Natural killer cell (primary cell): ENCODE measurements around the gene DUSP22. TPM values are rescaled to one million over a fixed set of nuclear protein-coding genes. Genes with fewer than 3 reads are reported as not detected.

Experiments used
- ATAC-seq, 3 donors: fragments of 150-1000 bp in 2 of 3; fragments of 200-7000 bp in 1 of 3; cut with Tn5 transposase; 1 replicate in 1 of 3; 2 replicates in 2 of 3; pipeline ENCODE4 v1.10.0; 2021; ENCODE audit warnings: mild to moderate bottlenecking in 2 of 3, moderate library complexity in 2 of 3
- DNase-seq, 2 donors: peaks; one replicate each; pipeline versions ENCODE4 v3.0.0 to v3.0.0-alpha.2; 2013 to 2021; ENCODE audit warnings: mixed read lengths in 1 of 2
- H3K27ac ChIP-seq: one replicate; pipeline ENCODE4 v1.5.1; 2013; ENCODE audit warnings: mild to moderate bottlenecking, low read length
- H3K27me3 ChIP-seq: one replicate; pipeline ENCODE4 v1.6.1; 2013; ENCODE audit warnings: low read length; ENCODE audit not compliant: control insufficient read depth, insufficient read depth
- H3K36me3 ChIP-seq: one replicate; pipeline ENCODE4 v1.6.1; 2013; ENCODE audit warnings: low read length; ENCODE audit not compliant: control insufficient read depth, insufficient read depth
- H3K4me1 ChIP-seq: one replicate; pipeline ENCODE4 v1.6.1; 2013; ENCODE audit warnings: low read length; ENCODE audit not compliant: control insufficient read depth, insufficient read depth
- H3K4me3 ChIP-seq: one replicate; pipeline ENCODE4 v1.5.1; 2013; ENCODE audit warnings: low read length
- H3K9me3 ChIP-seq: one replicate; pipeline ENCODE4 v1.6.1; 2013; ENCODE audit warnings: low read length; ENCODE audit not compliant: control insufficient read depth, insufficient read depth
- H3K27ac Mint-ChIP-seq, 2 donors: one replicate each; pipeline ENCODE4 v1.8.0; 2022; ENCODE audit warnings: mild to moderate bottlenecking in 2 of 2, mixed read lengths in 2 of 2, moderate library complexity in 1 of 2
- H3K27me3 Mint-ChIP-seq, 2 donors: one replicate each; pipeline ENCODE4 v1.8.0; 2022; ENCODE audit warnings: low read depth in 2 of 2, mixed read lengths in 2 of 2
- H3K36me3 Mint-ChIP-seq: one replicate; pipeline ENCODE4 v1.8.0; 2022; ENCODE audit warnings: mixed read lengths
- H3K4me1 Mint-ChIP-seq, 2 donors: one replicate each; pipeline ENCODE4 v1.8.0; 2022; ENCODE audit warnings: mixed read lengths in 2 of 2
- H3K4me3 Mint-ChIP-seq: one replicate; pipeline ENCODE4 v1.8.0; 2022; ENCODE audit warnings: mild to moderate bottlenecking, moderate library complexity, mixed read lengths
- H3K9me3 Mint-ChIP-seq, 2 donors: one replicate each; pipeline ENCODE4 v1.8.0; 2022; ENCODE audit warnings: mixed read lengths in 2 of 2
- whole genome bisulfite sequencing: methylation state at CpG from one replicate; pipeline ENCODE4 v1.1.7; 2013; ENCODE audit warnings: missing lambda C conversion rate; ENCODE audit not compliant: insufficient coverage; 5-methylcytosine and 5-hydroxymethylcytosine counted together
- intact Hi-C: fragments of 100-400 bp; cut with micrococcal nuclease; formaldehyde crosslinking; loops from one replicate; pipeline ENCODE4 v1.14.2; 2022
- total RNA-seq, 4 donors: library from RNA; stranded (reverse); fragments of 120-200 nt in 1 of 4; gene quantifications; one replicate each; pipeline versions ENCODE4 v1.2.3 to v1.2.4, GENCODE V29; 2013 to 2022
- TF ChIP-seq, protein P1 (sequence below): fragments of 200-600 bp; IDR thresholded peaks from one replicate; pipeline ENCODE4 v1.8.0; 2022; ENCODE audit warnings: antibody characterized with exemption

Gene DUSP22
- total RNA-seq, 3 donors from 2014 or later (not counting 1 experiment from before 2014, with no cell fraction given): 50.4 to 61.5 (median 56.6) TPM

DNA sequence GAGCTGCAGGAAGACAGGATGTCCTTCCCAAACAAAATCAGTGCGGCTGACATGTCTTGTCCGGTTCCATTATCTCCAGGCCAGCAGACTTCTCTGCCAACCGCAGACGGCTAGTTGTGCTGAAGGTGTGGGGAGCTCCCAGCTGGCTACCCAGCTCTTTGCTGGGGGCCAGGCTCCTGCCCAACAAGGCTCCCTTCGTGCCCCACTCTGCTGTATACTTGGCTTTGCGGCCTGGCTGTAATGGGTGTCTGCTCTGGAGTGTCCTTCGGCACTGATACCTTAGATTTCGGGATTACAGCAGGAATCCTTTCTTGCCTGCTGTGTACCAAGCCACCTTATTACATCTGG, 50.5 kb downstream of the DUSP22 start:
- Histone ChIP-seq H3K9me3 (no peaks in the 10 kb centered on the region), H3K36me3 (no peaks in the 10 kb centered on the region), H3K4me3 (no peak overlapping the region), H3K4me1 (peaks cover 49% of the 10 kb centered on the region), H3K27ac (no peak overlapping the region), H3K27me3 (no peaks in the 10 kb centered on the region)
- TF ChIP-seq, protein P1, sequence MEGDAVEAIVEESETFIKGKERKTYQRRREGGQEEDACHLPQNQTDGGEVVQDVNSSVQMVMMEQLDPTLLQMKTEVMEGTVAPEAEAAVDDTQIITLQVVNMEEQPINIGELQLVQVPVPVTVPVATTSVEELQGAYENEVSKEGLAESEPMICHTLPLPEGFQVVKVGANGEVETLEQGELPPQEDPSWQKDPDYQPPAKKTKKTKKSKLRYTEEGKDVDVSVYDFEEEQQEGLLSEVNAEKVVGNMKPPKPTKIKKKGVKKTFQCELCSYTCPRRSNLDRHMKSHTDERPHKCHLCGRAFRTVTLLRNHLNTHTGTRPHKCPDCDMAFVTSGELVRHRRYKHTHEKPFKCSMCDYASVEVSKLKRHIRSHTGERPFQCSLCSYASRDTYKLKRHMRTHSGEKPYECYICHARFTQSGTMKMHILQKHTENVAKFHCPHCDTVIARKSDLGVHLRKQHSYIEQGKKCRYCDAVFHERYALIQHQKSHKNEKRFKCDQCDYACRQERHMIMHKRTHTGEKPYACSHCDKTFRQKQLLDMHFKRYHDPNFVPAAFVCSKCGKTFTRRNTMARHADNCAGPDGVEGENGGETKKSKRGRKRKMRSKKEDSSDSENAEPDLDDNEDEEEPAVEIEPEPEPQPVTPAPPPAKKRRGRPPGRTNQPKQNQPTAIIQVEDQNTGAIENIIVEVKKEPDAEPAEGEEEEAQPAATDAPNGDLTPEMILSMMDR: no peak
- DNase-seq (no peak), ATAC-seq (no peak)
- peak overlapping the region in 1 of 2 donors; percentile 53 for H3K27ac Mint-ChIP-seq
- H3K36me3 Mint-ChIP-seq: no peaks in the 10 kb centered on the region
- intact Hi-C loops: no loop called here
- H3K4me3 Mint-ChIP-seq: no peak overlapping the region
- WGBS: 91% methylated on average over 8 of the region's 8 CpGs
- H3K9me3 Mint-ChIP-seq: no peaks in the 10 kb centered on the region
- H3K27me3 Mint-ChIP-seq: no peaks in the 10 kb centered on the region
- peaks cover 45 to 57% of the 10 kb centered on the region in 2 donors for H3K4me1 Mint-ChIP-seq

DNA sequence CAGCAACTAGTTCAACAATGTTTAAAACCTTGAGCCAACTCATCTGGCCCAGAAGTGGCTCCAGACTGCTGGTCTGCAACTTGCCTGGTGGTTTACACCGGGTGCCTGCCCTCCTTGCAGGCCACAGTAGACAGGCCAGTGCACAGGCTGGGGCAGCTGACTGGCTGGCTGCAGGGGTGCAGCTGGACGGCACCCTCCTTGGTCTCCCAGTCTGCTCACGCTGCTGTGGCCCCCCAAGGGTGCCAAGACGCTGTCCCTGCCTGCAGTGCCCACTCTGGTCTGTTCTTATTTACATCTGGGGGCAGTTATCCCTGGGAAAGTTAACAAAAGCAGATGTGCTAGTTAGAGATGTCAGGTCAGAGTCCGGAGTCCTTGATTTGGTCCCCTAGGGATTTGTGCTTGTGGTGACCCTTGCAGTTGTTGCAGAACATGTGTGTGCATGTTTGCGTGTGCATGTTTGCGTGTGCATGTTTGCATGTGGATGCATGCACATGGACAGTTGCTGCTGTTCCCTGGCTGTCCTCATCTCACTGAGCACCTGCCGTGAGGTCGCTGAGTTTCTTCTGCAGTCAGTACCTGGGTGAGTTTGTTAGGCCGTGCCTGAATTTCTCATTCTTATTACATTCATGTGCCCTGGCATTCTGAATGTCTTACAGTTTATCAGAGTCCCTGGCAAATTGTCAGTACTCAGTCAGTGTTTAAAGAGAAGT, 51.1 kb downstream of the DUSP22 start:
- Mint-ChIP-seq H3K4me3 (no peak overlapping the region), H3K36me3 (no peaks in the 10 kb centered on the region), H3K27ac (peak overlapping the region in 1 of 2 donors; percentile 5), H3K27me3 (no peaks in the 10 kb centered on the region), H3K9me3 (no peaks in the 10 kb centered on the region), H3K4me1 (peaks cover 40 to 52% of the 10 kb centered on the region in 2 donors)
- intact Hi-C loops: no loop called here
- H3K27ac ChIP-seq: no peak overlapping the region
- 86% methylated on average over 10 of the region's 10 CpGs for WGBS
- no peaks in the 10 kb centered on the region for H3K27me3 ChIP-seq
- H3K9me3 ChIP-seq: no peaks in the 10 kb centered on the region
- TF ChIP-seq, protein P1: no peak
- DNase-seq (no peak), ATAC-seq (no peak)
- H3K4me3 ChIP-seq: no peak overlapping the region
- H3K36me3 ChIP-seq: peaks cover 6% of the 10 kb centered on the region
- H3K4me1 ChIP-seq: peaks cover 43% of the 10 kb centered on the region

DNA sequence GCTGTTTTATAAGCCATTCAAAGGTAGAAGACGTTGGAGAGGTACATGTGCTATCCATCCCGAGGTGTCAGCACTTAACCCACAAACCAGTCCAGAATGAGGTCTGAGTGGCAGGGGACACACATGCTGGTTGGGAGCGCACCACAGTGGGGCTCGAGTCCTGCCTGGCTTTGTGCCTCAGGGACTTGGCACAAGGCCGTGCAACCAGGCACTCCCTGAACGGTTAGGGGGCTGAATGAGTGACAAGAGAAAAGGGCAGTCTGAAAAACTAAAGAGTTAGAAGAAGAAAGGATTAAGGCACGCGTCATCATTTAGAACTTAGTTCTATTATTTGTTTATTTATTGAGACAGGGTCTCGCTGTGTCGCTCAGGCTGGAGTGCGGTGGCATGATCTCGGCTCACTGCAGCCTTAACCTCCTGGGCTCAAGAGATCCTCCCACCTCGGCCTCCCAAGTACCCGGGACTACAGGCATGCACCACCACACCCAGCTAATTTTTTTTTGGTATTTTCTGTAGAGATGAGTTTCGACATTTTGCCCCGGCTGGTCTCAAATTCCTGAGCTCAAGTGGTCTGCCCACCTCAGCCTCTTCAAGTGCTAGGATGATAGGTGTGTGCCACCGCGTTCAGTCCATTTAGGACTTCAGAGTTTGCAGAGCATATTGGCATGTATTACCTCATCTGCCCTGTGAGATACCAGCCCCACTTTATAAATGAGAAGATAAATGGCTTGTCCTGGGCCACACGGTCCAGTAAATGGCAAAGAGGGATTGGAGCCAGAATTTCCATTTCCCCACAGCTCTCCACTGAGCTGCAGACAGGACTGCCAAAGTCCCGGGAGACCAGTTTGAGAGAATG, 51.9 kb downstream of the DUSP22 start:
- no peaks in the 10 kb centered on the region for H3K27me3 ChIP-seq
- Mint-ChIP-seq H3K9me3 (no peaks in the 10 kb centered on the region), H3K4me3 (no peak overlapping the region), H3K27ac (peak overlapping the region in 1 of 2 donors; percentile 5), H3K27me3 (no peaks in the 10 kb centered on the region), H3K4me1 (peaks cover 33 to 45% of the 10 kb centered on the region in 2 donors), H3K36me3 (no peaks in the 10 kb centered on the region)
- DNase-seq (no peak), ATAC-seq (no peak)
- TF ChIP-seq, protein P1: no peak
- H3K9me3 ChIP-seq: no peaks in the 10 kb centered on the region
- 91% methylated on average over 20 of the region's 20 CpGs for WGBS
- H3K4me3 ChIP-seq: no peak overlapping the region
- no peak overlapping the region for H3K27ac ChIP-seq
- intact Hi-C loops: no loop called here
- H3K4me1 ChIP-seq: peaks cover 38% of the 10 kb centered on the region
- peaks cover 13% of the 10 kb centered on the region for H3K36me3 ChIP-seq
